HCT116 (cell line): ENCODE results near the gene SYT9. TPM values are rescaled to one million over a fixed set of nuclear protein-coding genes. Genes with fewer than 3 reads are reported as not detected.

Source experiments
- ATAC-seq: fragments of 200-7000 bp; cut with Tn5 transposase; 2 replicates; pipeline ENCODE4 v1.9.1; 2020; ENCODE audit warnings: mild to moderate bottlenecking, moderate library complexity
- BruUV-seq: library from RNA; stranded (reverse); fragments of 400-500 nt; replicated peaks from 2 replicates; lab custom pipeline; 2021; lab: Mats Ljungman, UMichigan
- CTCF ChIA-PET: fragments of 300-600 bp; sonication (Branson Sonifier 250); formaldehyde crosslinking; loops from one replicate; lab custom pipeline; 2021; ENCODE audit warnings: antibody characterized with exemption; lab: Charles Lee
- POLR2A ChIA-PET: fragments of 300-600, 350-600 bp; sonication (Branson Sonifier 250); formaldehyde crosslinking; loops from one replicate; lab custom pipeline; 2021; ENCODE audit warnings: antibody characterized with exemption; lab: Charles Lee
- RAD21 ChIA-PET, 2 experiments: fragments of 300-600 bp; sonication (Branson Sonifier 250); formaldehyde crosslinking; loops; one replicate each; lab custom pipeline; 2023; ENCODE audit warnings: low total read pairs in 2 of 2; ENCODE audit not compliant: uncharacterized antibody in 2 of 2, unreplicated experiment in 2 of 2, low non-redundant PET in 1 of 2; lab: Charles Lee
- DNase-seq: peaks from one replicate; pipeline ENCODE4 v3.0.0-alpha.2; 2010; ENCODE audit warnings: low read depth, low spot score
- H2AFZ ChIP-seq: fragments of 200-600 bp; shearing (Covaris generic), sonication (generic); 2 replicates; pipeline ENCODE4 v1.6.1; 2017; ENCODE audit warnings: low read depth, mixed run types, mixed read lengths, antibody characterized with exemption, low read length; ENCODE audit not compliant: poor library complexity, severe bottlenecking
- H3K27ac ChIP-seq: 2 replicates; pipeline ENCODE4 v1.5.1; 2012; ENCODE audit warnings: low read depth, low read length
- H3K27me3 ChIP-seq: fragments of 200-600 bp; sonication (generic); 2 replicates; pipeline ENCODE4 v1.6.1; 2016; ENCODE audit warnings: mixed run types, low read length, mixed read lengths; ENCODE audit not compliant: insufficient read depth
- H3K36me3 ChIP-seq, 2 experiments: fragments of 200-500 bp in 1 of 2; fragments of 200-600 bp in 1 of 2; sonication (Bioruptor generic) in 1 of 2; sonication (generic) in 1 of 2; 2 replicates each; pipeline versions ENCODE4 v1.5.1 to v1.6.1; 2014 to 2016; ENCODE audit warnings: low read length in 2 of 2, inconsistent platforms in 1 of 2, mixed read lengths in 1 of 2, mixed run types in 1 of 2; ENCODE audit not compliant: insufficient read depth in 2 of 2, control insufficient read depth in 1 of 2
- H3K4me1 ChIP-seq, 2 experiments: fragments of 200-600 bp in 1 of 2; sonication (generic) in 1 of 2; 2 replicates each; pipeline versions ENCODE4 v1.5.1 to v1.6.1; 2012 to 2017; ENCODE audit warnings: low read length in 2 of 2, inconsistent platforms in 1 of 2, mild to moderate bottlenecking in 1 of 2, mixed read lengths in 1 of 2, mixed run types in 1 of 2, moderate library complexity in 1 of 2; ENCODE audit not compliant: insufficient read depth in 2 of 2, control insufficient read depth in 1 of 2
- H3K4me2 ChIP-seq: fragments of 200-600 bp; sonication (generic); 2 replicates; pipeline ENCODE4 v1.6.1; 2017; ENCODE audit warnings: mixed run types, low read length, mixed read lengths
- H3K4me3 ChIP-seq, 2 experiments: fragments of 200-600 bp in 1 of 2; sonication (generic) in 1 of 2; replicated peaks in 1 of 2; 2 replicates each; pipeline ENCODE4 v1.5.1; 2011 to 2016; ENCODE audit warnings: low read length in 2 of 2, control low read depth in 1 of 2, low read depth in 1 of 2, mild to moderate bottlenecking in 1 of 2, mixed read lengths in 1 of 2, mixed run types in 1 of 2
- H3K79me2 ChIP-seq: fragments of 200-600 bp; sonication (generic); 2 replicates; pipeline ENCODE4 v1.6.1; 2017; ENCODE audit warnings: mild to moderate bottlenecking, mixed run types, low read length, moderate library complexity, mixed read lengths; ENCODE audit not compliant: insufficient read depth
- H3K9ac ChIP-seq: fragments of 200-600 bp; sonication (generic); 2 replicates; pipeline ENCODE4 v1.6.1; 2016; ENCODE audit warnings: low read length, mixed read lengths
- H3K9me2 ChIP-seq: fragments of 200-600 bp; sonication (generic), shearing (Covaris generic); 2 replicates; pipeline ENCODE4 v1.6.1; 2017; ENCODE audit warnings: mixed run types, mild to moderate bottlenecking, moderate library complexity; ENCODE audit not compliant: insufficient read depth
- H3K9me3 ChIP-seq, 2 experiments: fragments of 200-500 bp in 1 of 2; fragments of 200-600 bp in 1 of 2; sonication (Bioruptor generic) in 1 of 2; sonication (generic) in 1 of 2; 2 replicates each; pipeline ENCODE4 v1.6.1; 2014 to 2017; ENCODE audit warnings: low read length in 2 of 2, mixed read lengths in 2 of 2, inconsistent platforms in 1 of 2, low read depth in 1 of 2, mild to moderate bottlenecking in 1 of 2, mixed run types in 1 of 2, moderate library complexity in 1 of 2; ENCODE audit not compliant: control insufficient read depth in 1 of 2, insufficient read depth in 1 of 2
- H4K20me1 ChIP-seq: fragments of 200-600 bp; sonication (generic), shearing (Covaris generic); 2 replicates; pipeline ENCODE4 v1.6.1; 2017; ENCODE audit warnings: mixed run types, mild to moderate bottlenecking, moderate library complexity; ENCODE audit not compliant: insufficient read depth
- ATF3 ChIP-seq: IDR thresholded peaks from 2 replicates; pipeline ENCODE4 v1.6.1; 2012
- CBX3 ChIP-seq: IDR thresholded peaks from 2 replicates; pipeline ENCODE4 v1.6.1; 2012; ENCODE audit warnings: low read depth
- CEBPB ChIP-seq: IDR thresholded peaks from 2 replicates; pipeline ENCODE4 v1.6.1; 2012; ENCODE audit warnings: low read depth
- ELF1 ChIP-seq: IDR thresholded peaks from 2 replicates; pipeline ENCODE4 v1.6.1; 2012; ENCODE audit warnings: low read depth, borderline replicate concordance
- EZH2 ChIP-seq: fragments of 200-600 bp; sonication (generic); IDR thresholded peaks from 2 replicates; pipeline ENCODE4 v1.6.1; 2017; ENCODE audit warnings: antibody characterized with exemption, mixed run types
- EZH2phosphoT487 ChIP-seq: fragments of 200-600 bp; IDR thresholded peaks from 2 replicates; pipeline ENCODE4 v1.6.1; 2018; ENCODE audit warnings: antibody characterized with exemption, borderline replicate concordance
- FOSL1 ChIP-seq: IDR thresholded peaks from 2 replicates; pipeline ENCODE4 v1.6.1; 2012; ENCODE audit warnings: low read depth
- JUND ChIP-seq: IDR thresholded peaks from 2 replicates; pipeline ENCODE4 v1.6.1; 2012
- MAX ChIP-seq: IDR thresholded peaks from 2 replicates; pipeline ENCODE4 v1.6.1; 2012
- POLR2A ChIP-seq: IDR thresholded peaks from 2 replicates; pipeline ENCODE4 v1.7.0; 2011; ENCODE audit warnings: borderline replicate concordance; ENCODE audit not compliant: insufficient read depth, insufficient read length; ENCODE audit errors: extremely low read depth
- POLR2AphosphoS5 ChIP-seq: IDR thresholded peaks from 2 replicates; pipeline ENCODE4 v1.6.1; 2011; ENCODE audit warnings: mild to moderate bottlenecking, low read depth, low read length, moderate library complexity
- RAD21 ChIP-seq: IDR thresholded peaks from 2 replicates; pipeline ENCODE4 v1.6.1; 2012; ENCODE audit warnings: low read depth, mild to moderate bottlenecking
- REST ChIP-seq: IDR thresholded peaks from 2 replicates; pipeline ENCODE4 v1.6.1; 2012; ENCODE audit warnings: low read depth
- SP1 ChIP-seq: IDR thresholded peaks from 2 replicates; pipeline ENCODE4 v1.6.1; 2012; ENCODE audit warnings: low read depth
- SRF ChIP-seq: IDR thresholded peaks from 2 replicates; pipeline ENCODE4 v1.6.1; 2012; ENCODE audit warnings: low read depth
- TCF7L2 ChIP-seq: IDR thresholded peaks from 2 replicates; pipeline ENCODE4 v1.7.0; 2011; ENCODE audit warnings: borderline replicate concordance, inconsistent platforms; ENCODE audit not compliant: insufficient read depth, insufficient read length; ENCODE audit errors: extremely low read depth
- YY1 ChIP-seq: IDR thresholded peaks from 2 replicates; pipeline ENCODE4 v1.6.1; 2011; ENCODE audit warnings: low read length, low read depth, moderate library complexity, mild to moderate bottlenecking; ENCODE audit not compliant: insufficient replicate concordance; ENCODE audit errors: extremely low read depth
- intact Hi-C: fragments of 100-400 bp; cut with micrococcal nuclease; formaldehyde crosslinking; loops from 2 replicates; pipeline ENCODE4 v1.10.0; 2022
- total RNA-seq: library from RNA; stranded (reverse); gene quantifications from one replicate; pipeline ENCODE4 v1.2.1, GENCODE V29; 2021; ENCODE audit not compliant: unreplicated experiment

The SYT9 gene
- total RNA-seq, 1 experiment from 2014 or later = not detected

GRCh38 chr11:7381937-7382336, 130.2 kb downstream of the SYT9 start (continued):
- no peak for TF ChIP-seq REST
- no peak for TF ChIP-seq ELF1

GRCh38 chr11:7383406-7383805, 131.7 kb downstream of the SYT9 start:
- Histone ChIP-seq H4K20me1 (no peaks in the 10 kb centered on the region), H3K9me2 (no peaks in the 10 kb centered on the region), H3K4me2 (no peak overlapping the region), H3K36me3 (no peaks in the 10 kb centered on the region), H3K9ac (no peak overlapping the region), H2AFZ (no peak overlapping the region), H3K4me1 (no peaks in the 10 kb centered on the region), H3K9me3 (no peaks in the 10 kb centered on the region), H3K27ac (no peak overlapping the region), H3K4me3 (no peak overlapping the region), H3K79me2 (no peaks in the 10 kb centered on the region), H3K27me3 (peaks cover 15% of the 10 kb centered on the region; the same call in 1 of the 2 replicates)
- intact Hi-C loops = no loop called here
- CTCF ChIA-PET = no interaction called here
- BruUV-seq = no TSS peak
- POLR2A ChIA-PET = no interaction called here
- DNase-seq (no peak), ATAC-seq (no peak)
- RAD21 ChIA-PET = no interaction called here
- TF ChIP-seq REST = no peak
- no peak for TF ChIP-seq EZH2
- no peak for TF ChIP-seq SRF
- TF ChIP-seq POLR2AphosphoS5 = no peak
- TF ChIP-seq ELF1 = no peak
- TF ChIP-seq JUND = no peak
- TF ChIP-seq SP1 = no peak
- TF ChIP-seq CBX3 = no peak
- TF ChIP-seq RAD21 = no peak
- TF ChIP-seq YY1 = no peak
- no peak for TF ChIP-seq FOSL1
- TF ChIP-seq TCF7L2 = no peak
- no peak for TF ChIP-seq CEBPB
- TF ChIP-seq EZH2phosphoT487 = no peak
- TF ChIP-seq POLR2A = no peak
- no peak for TF ChIP-seq ATF3
- no peak for TF ChIP-seq MAX
